ENCODE results near the gene RSF1.
A peak's percentile ranks its signal among the peaks of the same experiment; 100 is the strongest.

RSF1 gene

DNA sequence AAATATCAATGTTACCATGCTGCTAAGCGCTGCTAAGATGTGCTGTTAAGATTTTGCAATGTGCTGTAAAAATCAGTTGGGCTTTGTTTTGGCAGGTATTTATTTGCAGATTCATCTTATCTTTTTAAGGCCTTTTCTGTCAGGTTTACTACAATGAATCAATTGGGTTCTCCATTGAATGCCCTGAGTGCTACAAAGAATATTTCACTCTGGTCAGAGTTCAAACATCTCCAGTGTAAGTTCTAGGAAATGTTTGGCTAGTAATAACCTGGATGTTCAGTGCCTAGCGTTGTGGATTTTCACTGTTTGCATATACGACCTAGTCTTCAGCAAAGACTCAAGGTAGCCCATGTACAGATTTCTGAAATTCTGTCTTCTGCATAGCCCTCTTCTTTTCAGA, 36.0 kb downstream of the RSF1 start:
- no peak for DNase-seq
- Histone ChIP-seq H3K36me3 (replicated peaks) (no peaks in the 10 kb centered on the region), H3K4me3 (ENCODE audit: low read depth, low read length) (no peak overlapping the region), H3K27me3 (replicated peaks) (no peaks in the 10 kb centered on the region), H3K27ac (no peak overlapping the region)
- TF ChIP-seq, protein P1, sequence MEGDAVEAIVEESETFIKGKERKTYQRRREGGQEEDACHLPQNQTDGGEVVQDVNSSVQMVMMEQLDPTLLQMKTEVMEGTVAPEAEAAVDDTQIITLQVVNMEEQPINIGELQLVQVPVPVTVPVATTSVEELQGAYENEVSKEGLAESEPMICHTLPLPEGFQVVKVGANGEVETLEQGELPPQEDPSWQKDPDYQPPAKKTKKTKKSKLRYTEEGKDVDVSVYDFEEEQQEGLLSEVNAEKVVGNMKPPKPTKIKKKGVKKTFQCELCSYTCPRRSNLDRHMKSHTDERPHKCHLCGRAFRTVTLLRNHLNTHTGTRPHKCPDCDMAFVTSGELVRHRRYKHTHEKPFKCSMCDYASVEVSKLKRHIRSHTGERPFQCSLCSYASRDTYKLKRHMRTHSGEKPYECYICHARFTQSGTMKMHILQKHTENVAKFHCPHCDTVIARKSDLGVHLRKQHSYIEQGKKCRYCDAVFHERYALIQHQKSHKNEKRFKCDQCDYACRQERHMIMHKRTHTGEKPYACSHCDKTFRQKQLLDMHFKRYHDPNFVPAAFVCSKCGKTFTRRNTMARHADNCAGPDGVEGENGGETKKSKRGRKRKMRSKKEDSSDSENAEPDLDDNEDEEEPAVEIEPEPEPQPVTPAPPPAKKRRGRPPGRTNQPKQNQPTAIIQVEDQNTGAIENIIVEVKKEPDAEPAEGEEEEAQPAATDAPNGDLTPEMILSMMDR (IDR thresholded peaks at IDR 0.05; ENCODE audit: low read depth, low read length, missing control alignments) = no peak
- in situ Hi-C loops (cut with HindIII; ENCODE audit: low pct_ligation_motif_present, low sequenced_read_pairs) = no loop called here

DNA sequence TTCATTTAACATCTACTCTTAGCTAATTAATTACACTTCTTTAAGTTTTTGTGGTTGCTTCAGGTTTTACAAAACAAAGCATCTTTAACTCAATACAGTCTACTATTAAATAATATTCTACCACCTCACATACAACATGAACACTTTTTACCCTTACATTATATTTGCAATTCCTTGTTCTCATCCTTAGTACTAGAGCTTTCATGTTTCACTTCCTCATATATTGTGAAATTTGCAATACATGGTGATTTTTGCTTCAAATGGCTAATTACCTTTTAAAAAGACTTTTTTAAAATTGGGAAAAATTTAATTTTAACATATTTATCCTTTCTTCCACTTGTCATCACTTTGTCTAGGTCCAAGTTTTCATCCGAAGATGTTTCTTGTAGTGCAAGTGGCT, 37.5 kb downstream of the RSF1 start:
- in situ Hi-C loops (cut with HindIII; ENCODE audit: low pct_ligation_motif_present, low sequenced_read_pairs) = no loop called here
- Histone ChIP-seq H3K27me3 (replicated peaks) (no peaks in the 10 kb centered on the region), H3K4me3 (ENCODE audit: low read depth, low read length) (no peak overlapping the region), H3K27ac (no peak overlapping the region), H3K36me3 (replicated peaks) (no peaks in the 10 kb centered on the region)
- DNase-seq = no peak
- TF ChIP-seq, protein P1 (IDR thresholded peaks at IDR 0.05; ENCODE audit: low read depth, low read length, missing control alignments) = no peak

DNA sequence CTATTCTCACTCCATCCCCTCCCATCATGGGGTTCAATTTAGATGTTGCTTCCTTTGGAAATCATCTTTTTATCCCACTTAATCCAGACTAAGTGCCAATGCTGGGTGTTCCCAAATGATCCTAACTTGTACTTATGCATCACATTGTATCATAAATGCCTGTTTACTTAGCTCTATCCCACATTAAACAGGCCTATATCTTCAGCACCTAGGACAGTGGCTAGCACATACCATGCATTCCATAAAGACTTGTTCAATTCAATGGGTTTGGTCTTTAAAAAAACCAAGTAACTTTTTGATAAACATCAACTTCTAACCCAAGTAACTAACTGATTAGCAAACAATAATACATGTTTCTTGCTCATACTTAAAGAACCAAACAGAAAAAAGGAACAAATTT, 40.6 kb downstream of the RSF1 start:
- TF ChIP-seq, protein P1 (IDR thresholded peaks at IDR 0.05; ENCODE audit: low read depth, low read length, missing control alignments) = no peak
- in situ Hi-C loops (cut with HindIII; ENCODE audit: low pct_ligation_motif_present, low sequenced_read_pairs) = no loop called here
- H3K27me3 ChIP-seq (replicated peaks) = no peaks in the 10 kb centered on the region
- H3K36me3 ChIP-seq (replicated peaks) = no peaks in the 10 kb centered on the region
- DNase-seq = peak; percentile 24
- H3K27ac ChIP-seq = no peak overlapping the region
- no peak overlapping the region for H3K4me3 ChIP-seq (ENCODE audit: low read depth, low read length)

DNA sequence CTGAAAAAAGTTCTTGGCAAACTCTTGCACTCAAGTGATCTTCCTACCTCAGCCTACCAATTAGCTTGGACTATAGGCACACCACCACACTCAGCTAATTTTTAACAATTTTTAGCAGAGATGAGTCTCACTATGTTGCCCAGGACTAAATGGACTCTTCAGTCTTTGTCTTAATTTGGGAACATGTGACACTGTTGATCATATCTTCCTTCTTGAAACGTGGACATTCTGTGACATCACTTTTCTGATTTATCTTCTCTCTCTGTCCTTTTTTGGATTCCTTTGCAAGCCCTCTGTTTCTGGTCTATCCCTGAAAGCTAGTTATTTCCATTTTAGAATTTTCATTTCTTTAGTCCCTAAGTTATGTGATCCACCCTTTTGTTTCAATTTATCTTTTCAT, 42.0 kb downstream of the RSF1 start:
- in situ Hi-C loops (cut with HindIII; ENCODE audit: low pct_ligation_motif_present, low sequenced_read_pairs) = no loop called here
- Histone ChIP-seq H3K27me3 (replicated peaks) (no peaks in the 10 kb centered on the region), H3K36me3 (replicated peaks) (no peaks in the 10 kb centered on the region), H3K4me3 (ENCODE audit: low read depth, low read length) (no peak overlapping the region), H3K27ac (no peak overlapping the region)
- no peak for DNase-seq
- TF ChIP-seq, protein P1 (IDR thresholded peaks at IDR 0.05; ENCODE audit: low read depth, low read length, missing control alignments) = no peak

DNA sequence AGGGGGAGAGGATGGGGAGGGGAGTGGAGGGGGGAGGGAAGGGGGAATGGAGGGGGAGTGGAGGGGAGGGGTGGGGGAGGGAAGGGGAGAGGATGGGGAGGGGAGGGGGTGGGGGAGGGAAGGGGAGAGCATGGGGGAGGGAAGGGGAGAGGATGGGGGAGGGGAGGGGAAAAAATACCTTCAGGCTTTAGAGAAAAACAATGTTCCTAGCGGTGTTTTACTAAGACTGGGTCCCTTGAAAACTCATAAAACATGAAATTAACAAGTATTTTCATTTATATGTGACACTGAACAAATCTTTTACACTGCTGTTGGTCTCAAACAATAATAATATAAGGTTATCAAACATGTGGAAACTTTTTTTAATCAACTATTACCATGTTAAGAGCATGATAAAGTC, 42.4 kb downstream of the RSF1 start:
- TF ChIP-seq, protein P1 (IDR thresholded peaks at IDR 0.05; ENCODE audit: low read depth, low read length, missing control alignments) = no peak
- Histone ChIP-seq H3K27me3 (replicated peaks) (no peaks in the 10 kb centered on the region), H3K36me3 (replicated peaks) (no peaks in the 10 kb centered on the region), H3K4me3 (ENCODE audit: low read depth, low read length) (no peak overlapping the region), H3K27ac (no peak overlapping the region)
- in situ Hi-C loops (cut with HindIII; ENCODE audit: low pct_ligation_motif_present, low sequenced_read_pairs) = no loop called here
- DNase-seq = no peak

DNA sequence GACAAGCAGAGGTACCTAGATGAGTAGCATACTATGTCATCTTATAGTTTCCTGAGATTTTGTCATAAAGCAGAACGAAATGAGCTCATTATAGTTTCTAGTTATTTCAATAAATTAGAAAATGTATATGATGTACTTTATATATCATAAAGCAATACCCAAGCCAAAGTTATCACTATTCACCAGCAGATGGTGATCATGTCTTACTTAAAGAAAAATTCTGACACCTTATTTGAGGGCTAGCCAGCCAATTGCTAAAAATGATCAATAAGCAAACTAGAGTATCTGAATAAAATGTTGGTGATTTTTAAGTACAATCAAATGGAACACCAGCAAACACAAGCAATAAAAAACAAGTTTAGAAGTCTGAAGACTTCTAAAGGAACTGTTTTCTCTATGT, 44.1 kb downstream of the RSF1 start:
- Histone ChIP-seq H3K4me3 (ENCODE audit: low read depth, low read length) (no peak overlapping the region), H3K36me3 (replicated peaks) (no peaks in the 10 kb centered on the region), H3K27me3 (replicated peaks) (no peaks in the 10 kb centered on the region), H3K27ac (no peak overlapping the region)
- DNase-seq = no peak
- in situ Hi-C loops (cut with HindIII; ENCODE audit: low pct_ligation_motif_present, low sequenced_read_pairs) = no loop called here
- TF ChIP-seq, protein P1 (IDR thresholded peaks at IDR 0.05; ENCODE audit: low read depth, low read length, missing control alignments) = peak; percentile 18
